Measurements from ENCODE around the gene PRDM16.

PRDM16 gene

GRCh38 chr1:3119725-3120124 is 50.7 kb downstream of the PRDM16 start:
- TF ChIP-seq CTCF (IDR thresholded peaks at IDR 0.05; ENCODE audit: borderline replicate concordance, insufficient read depth, low read depth, low read length), result no peak
- no peak overlapping the region for H3K4me3 ChIP-seq (ENCODE audit: low read depth, low read length)

GRCh38 chr1:3120140-3120539 is 51.1 kb downstream of the PRDM16 start:
- no peak for TF ChIP-seq CTCF (IDR thresholded peaks at IDR 0.05; ENCODE audit: borderline replicate concordance, insufficient read depth, low read depth, low read length)

GRCh38 chr1:3120994-3121393 is 52.0 kb downstream of the PRDM16 start:
- no peak for TF ChIP-seq CTCF (IDR thresholded peaks at IDR 0.05; ENCODE audit: borderline replicate concordance, insufficient read depth, low read depth, low read length)
- no peak overlapping the region for H3K4me3 ChIP-seq (ENCODE audit: low read depth, low read length)

More at GRCh38 chr1:3120140-3120539, 51.1 kb downstream of the PRDM16 start:
- H3K4me3 ChIP-seq (ENCODE audit: low read depth, low read length), result no peak overlapping the region

- H3K4me3 ChIP-seq (ENCODE audit: low read depth, low read length), result no peak overlapping the region
- TF ChIP-seq CTCF (IDR thresholded peaks at IDR 0.05; ENCODE audit: borderline replicate concordance, insufficient read depth, low read depth, low read length), result no peak
Observed at GRCh38 chr1:3121401-3122210, 52.6 kb downstream of the PRDM16 start.

- no peak for TF ChIP-seq CTCF (IDR thresholded peaks at IDR 0.05; ENCODE audit: borderline replicate concordance, insufficient read depth, low read depth, low read length)
- H3K4me3 ChIP-seq (ENCODE audit: low read depth, low read length), result no peak overlapping the region
Observed at GRCh38 chr1:3122311-3122710, 53.3 kb downstream of the PRDM16 start.

GRCh38 chr1:3124246-3124645 is 55.2 kb downstream of the PRDM16 start:
- no peak overlapping the region for H3K4me3 ChIP-seq (ENCODE audit: low read depth, low read length)
- no peak for TF ChIP-seq CTCF (IDR thresholded peaks at IDR 0.05; ENCODE audit: borderline replicate concordance, insufficient read depth, low read depth, low read length)

- TF ChIP-seq CTCF (IDR thresholded peaks at IDR 0.05; ENCODE audit: borderline replicate concordance, insufficient read depth, low read depth, low read length), result no peak
Observed at GRCh38 chr1:3125078-3125477, 56.1 kb downstream of the PRDM16 start.

More at GRCh38 chr1:3125078-3125477, 56.1 kb downstream of the PRDM16 start:
- H3K4me3 ChIP-seq (ENCODE audit: low read depth, low read length), result no peak overlapping the region

All from GM12875 (cell line).